Activated CD4-positive, alpha-beta T cell treated with anti-CD3 and anti-CD28 coated beads for 48 hours (primary cell): Measurements from ENCODE around the gene NELFCD.
"Not testable (repeated sequence)": the region's sequence is repeated elsewhere in the genome, so short reads cannot be mapped to it uniquely, and the experiment has no call there.

Experiments
- DNase-seq: peaks from one replicate; pipeline ENCODE4 v3.0.0-alpha.2; 2020

The NELFCD gene

DNA sequence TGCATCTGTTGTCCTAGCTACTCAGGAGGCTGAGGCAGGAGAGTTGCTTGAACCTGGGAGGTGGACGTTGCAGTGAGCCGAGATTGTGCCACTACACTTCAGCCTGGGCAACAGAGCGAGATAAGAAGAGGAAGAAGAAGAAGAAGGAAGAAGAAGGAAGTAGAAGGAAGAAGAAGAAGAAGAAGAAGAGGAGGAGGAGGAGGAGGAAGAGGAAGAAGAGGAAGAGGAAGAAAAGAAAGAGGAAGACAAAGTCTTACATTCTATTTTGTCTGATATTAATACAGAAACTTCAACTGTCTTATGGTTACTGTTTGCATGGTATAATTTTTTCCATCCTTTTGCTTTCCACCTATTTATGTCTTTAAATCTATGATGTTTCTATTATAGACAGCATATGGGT lies 7.2 kb upstream of the NELFCD start:
- DNase-seq: no peak

DNA sequence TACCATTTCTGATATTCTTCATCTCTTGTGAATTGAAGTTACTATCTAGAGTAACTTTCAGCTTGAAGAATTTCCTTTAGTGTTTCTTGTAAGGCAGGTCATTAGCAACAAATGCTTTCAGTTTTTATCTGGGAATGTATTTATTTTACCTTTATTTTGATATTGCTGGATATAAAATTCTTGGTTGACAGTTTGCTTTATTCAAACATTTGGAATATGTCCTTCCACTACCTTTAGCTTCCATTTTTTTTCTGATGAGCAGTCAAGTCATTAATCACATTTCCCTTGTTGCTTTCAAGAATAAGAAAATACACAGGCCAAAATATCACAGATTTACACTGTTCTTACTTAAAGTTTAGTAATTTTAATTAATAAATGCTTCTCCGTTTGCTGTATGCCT lies 5.7 kb upstream of the NELFCD start:
- DNase-seq: no peak

DNA sequence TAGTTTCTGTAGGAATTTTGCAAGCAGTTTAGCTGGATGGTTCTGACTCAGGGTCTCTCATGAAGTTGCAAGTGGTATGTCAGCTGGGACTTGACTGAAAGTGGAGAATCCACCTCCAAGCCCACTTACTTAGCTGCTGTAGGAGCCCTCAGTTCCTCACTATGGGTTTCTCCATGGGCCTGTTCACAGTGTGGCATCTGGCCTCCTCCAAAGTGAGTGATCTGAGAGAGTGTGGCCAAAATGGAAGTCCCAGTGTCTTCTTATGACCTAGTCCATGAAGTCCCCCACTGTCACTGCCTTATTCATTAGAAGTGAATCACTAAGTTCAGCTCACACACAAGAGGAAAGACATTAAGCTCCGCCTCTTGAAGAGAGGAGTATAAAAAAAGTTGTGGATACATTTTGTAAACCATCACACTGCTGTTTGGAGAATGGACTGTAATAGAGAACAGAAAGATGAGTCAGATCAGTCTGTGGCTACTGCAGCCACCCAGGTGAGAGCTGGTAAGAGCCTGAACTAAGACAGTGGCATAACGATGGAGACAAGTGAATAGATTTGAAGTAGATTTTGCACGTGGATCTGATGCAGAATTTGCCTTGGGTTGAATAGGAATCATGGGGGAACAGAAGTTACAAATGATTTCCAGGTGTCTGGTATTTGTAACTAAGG lies 4.9 kb upstream of the NELFCD start:
- DNase-seq: no peak

- DNase-seq: no peak
These were observed 2.5 kb upstream of the NELFCD start for GRCh38 chr20:58978351-58979190.

GRCh38 chr20:58981628-58982364 lies 740 bp downstream of the NELFCD start:
- peak; percentile 26 for DNase-seq

GRCh38 chr20:58982406-58983114 lies 1.5 kb downstream of the NELFCD start:
- no peak for DNase-seq

GRCh38 chr20:58983115-58983468 lies 2.0 kb downstream of the NELFCD start:
- DNase-seq: not testable (repeated sequence)

DNA sequence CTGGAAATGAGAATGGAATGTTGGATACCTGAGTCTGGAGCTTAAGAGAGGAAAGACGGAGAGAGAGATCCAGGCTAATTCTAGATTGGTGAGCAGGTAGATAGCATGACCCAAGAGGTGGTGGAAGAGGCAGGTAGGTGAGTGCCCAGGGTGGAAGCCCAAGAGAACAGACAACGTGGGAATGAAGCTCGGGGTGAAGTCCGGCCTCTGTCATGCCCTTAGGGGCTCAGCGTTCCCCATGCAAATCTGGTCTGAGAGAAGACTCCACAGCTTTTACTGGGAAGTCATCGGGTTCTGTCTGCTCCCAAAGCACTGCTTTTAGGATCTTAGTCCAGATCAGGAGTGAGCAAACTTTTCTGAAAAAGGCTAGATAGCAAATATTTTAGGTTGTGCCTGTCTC lies 3.6 kb downstream of the NELFCD start:
- no peak for DNase-seq

- DNase-seq: no peak
These were observed 4.6 kb downstream of the NELFCD start for GRCh38 chr20:58985656-58986055.

- no peak for DNase-seq
These were observed 5.4 kb downstream of the NELFCD start for GRCh38 chr20:58986286-58986967.

DNA sequence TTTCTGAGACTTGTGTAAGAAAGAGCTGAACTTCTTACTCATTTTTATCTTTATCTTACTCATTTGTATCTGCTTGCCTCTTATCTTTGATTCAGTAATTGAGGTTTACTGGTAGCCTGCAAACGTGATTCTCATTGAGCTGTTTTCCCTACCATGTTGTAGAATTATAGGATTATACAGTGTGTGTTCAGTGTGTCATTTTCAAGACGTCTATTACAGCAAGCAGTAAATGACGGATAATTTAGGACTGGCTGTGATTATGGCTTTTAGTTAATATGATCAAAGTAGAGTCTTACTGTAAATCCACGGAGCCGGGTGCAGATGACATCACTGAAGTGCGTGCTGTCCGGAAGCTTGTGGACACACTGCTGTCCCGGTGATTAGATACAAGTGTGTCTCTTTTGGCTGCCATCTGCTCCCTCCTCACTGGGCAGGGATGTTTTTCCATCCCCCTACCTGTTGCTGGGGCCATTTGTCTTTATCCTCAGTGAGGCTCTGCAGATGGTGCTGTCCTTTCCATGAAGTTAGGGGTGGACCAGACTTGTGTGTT lies 6.0 kb downstream of the NELFCD start:
- no peak for DNase-seq

GRCh38 chr20:58987790-58988564 lies 6.9 kb downstream of the NELFCD start:
- no peak for DNase-seq

DNA sequence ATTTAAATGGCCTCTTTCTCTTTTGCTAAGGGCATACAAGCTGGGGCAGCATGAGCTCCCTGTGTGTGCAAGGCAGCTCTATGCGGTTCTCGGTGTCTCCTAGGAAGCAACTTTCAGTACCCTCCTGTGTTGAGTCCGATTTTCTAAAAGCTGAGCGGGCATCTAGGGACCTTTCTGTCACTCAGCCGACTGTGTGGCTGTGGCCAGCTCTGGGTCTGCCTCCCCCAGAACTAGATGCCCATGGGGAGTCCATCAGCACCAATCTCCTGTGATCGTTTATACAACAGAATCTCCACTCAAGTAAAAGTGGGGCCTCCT lies 7.5 kb downstream of the NELFCD start:
- no peak for DNase-seq

DNA sequence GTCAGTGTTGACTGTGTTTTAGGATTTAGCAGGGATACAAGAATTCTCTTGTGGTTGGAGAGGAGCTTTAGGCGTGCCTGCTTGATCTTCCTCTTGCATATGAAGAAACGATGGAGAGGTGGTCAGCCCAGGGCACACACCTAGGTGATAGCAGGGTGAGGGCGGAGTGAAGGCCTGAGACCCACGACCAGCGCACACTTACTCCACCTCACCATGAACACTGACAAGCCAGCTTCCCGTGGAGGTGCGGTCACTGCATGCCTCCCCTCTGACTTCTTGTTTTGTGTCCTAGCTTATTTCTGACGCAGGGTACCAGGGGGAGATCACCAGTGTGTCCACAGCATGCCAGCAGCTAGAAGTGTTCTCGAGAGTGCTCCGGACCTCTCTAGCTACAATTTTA lies 8.1 kb downstream of the NELFCD start:
- DNase-seq: no peak

GRCh38 chr20:58990651-58991445 lies 9.8 kb downstream of the NELFCD start:
- no peak for DNase-seq

- DNase-seq: no peak
These were observed 10.7 kb downstream of the NELFCD start for GRCh38 chr20:58991715-58992114.

DNA sequence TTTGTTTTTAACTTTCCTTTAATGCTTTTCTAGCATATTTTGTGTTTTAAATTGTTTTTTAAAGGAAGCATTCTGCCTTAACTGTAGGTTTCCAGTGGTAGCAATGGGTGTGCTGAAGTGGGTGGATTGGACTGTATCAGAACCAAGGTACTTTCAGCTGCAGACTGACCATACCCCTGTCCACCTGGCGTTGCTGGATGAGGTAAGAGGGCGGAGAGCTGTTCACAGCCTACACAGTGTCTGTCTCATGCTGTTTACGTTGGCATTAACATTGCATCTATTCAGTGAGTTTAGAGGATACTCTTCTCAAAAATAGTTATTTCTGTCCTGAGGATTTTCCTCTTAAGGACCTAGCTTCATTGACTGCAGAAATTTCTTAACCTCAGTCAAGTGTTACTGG lies 11.9 kb downstream of the NELFCD start:
- DNase-seq: no peak

DNA sequence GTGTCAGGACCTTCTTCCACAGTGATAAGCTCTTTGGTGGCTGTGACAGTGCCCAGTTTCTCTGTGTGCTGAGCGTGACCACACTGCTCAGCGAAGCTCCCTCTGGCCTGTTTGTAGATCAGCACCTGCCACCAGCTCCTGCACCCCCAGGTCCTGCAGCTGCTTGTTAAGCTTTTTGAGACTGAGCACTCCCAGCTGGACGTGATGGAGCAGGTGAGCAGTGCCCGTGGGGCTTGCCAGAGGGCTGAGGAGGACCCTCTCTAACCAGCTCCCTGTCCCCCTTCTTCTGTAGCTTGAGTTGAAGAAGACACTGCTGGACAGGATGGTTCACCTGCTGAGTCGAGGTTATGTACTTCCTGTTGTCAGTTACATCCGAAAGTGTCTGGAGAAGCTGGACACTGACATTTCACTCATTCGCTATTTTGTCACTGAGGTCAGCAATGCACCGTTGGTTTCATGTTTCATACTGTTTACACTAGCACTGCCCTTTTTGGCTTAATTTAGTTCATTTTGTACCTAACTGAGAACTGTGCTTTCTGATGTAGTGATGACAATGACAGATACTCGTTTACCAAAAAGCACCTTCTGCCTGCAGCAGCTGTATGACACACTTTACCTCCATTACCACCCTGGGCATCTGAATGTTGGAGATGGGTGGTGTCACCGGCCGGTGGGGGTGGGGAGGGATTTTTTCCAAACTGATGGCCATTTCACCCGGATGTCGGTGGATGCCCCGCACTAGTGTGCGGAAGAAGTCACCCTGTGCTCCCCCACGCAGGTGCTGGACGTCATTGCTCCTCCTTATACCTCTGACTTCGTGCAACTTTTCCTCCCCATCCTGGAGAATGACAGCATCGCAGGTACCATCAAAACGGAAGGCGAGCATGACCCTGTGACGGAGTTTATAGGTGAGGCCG lies 12.5 kb downstream of the NELFCD start:
- no peak for DNase-seq

- no peak for DNase-seq
These were observed 13.5 kb downstream of the NELFCD start for GRCh38 chr20:58994390-58995159.
